T-cell (primary cell): ENCODE measurements around the gene PPP1R13B. TPM values are rescaled to one million over a fixed set of nuclear protein-coding genes. Genes with fewer than 3 reads are reported as not detected.

Experiments
- ATAC-seq, 4 experiments: fragments of 200-7000 bp in 3 of 4; fragments of 150-1000 bp in 1 of 4; cut with Tn5 transposase; replicated peaks in 1 of 4; 1 replicate in 3 of 4; 2 replicates in 1 of 4; pipeline ENCODE4 v1.10.0; 2021; ENCODE audit warnings: moderate library complexity in 3 of 4, mild to moderate bottlenecking in 2 of 4, moderate number of reproducible peaks in 1 of 4
- CTCF ChIA-PET, 2 donors: fragments of 300-600 bp; sonication (Branson Sonifier 250); formaldehyde crosslinking; loops; one replicate each; lab custom pipeline; 2022; ENCODE audit warnings: antibody characterized with exemption in 2 of 2; lab: Charles Lee
- POLR2A ChIA-PET, 2 donors: fragments of 300-600 bp; sonication (Branson Sonifier 250); formaldehyde crosslinking; loops; one replicate each; lab custom pipeline; 2022; ENCODE audit warnings: antibody characterized with exemption in 2 of 2; lab: Charles Lee
- DNase-seq, 35 experiments: peaks; one replicate each; pipeline versions ENCODE4 v3.0.0 to v3.0.0-alpha.2; 2013 to 2023
- H3K27ac ChIP-seq: one replicate; pipeline ENCODE4 v1.5.1; 2013; ENCODE audit warnings: low read length
- H3K27me3 ChIP-seq, 2 experiments: replicated peaks in 1 of 2; 1 replicate in 1 of 2; 2 replicates in 1 of 2; pipeline versions ENCODE4 v1.6.1 to v1.7.0; 2013; ENCODE audit warnings: low read length in 1 of 2, mixed read lengths in 1 of 2; ENCODE audit not compliant: control insufficient read depth in 2 of 2, insufficient read depth in 2 of 2; ENCODE audit errors: extremely low read depth in 1 of 2
- H3K36me3 ChIP-seq, 2 donors: 1 replicate in 1 of 2; 2 replicates in 1 of 2; pipeline versions ENCODE4 v1.6.1 to v1.7.0; 2013; ENCODE audit warnings: low read length in 1 of 2; ENCODE audit not compliant: control insufficient read depth in 2 of 2, insufficient read depth in 1 of 2; ENCODE audit errors: extremely low read depth in 1 of 2
- H3K4me1 ChIP-seq, 2 experiments: 1 replicate in 1 of 2; 2 replicates in 1 of 2; pipeline versions ENCODE4 v1.6.1 to v1.7.0; 2013; ENCODE audit warnings: low read length in 2 of 2, mixed read lengths in 1 of 2; ENCODE audit not compliant: insufficient read depth in 2 of 2, control insufficient read depth in 1 of 2; ENCODE audit errors: extremely low read depth in 1 of 2
- H3K4me3 ChIP-seq, 2 donors: 1 replicate in 1 of 2; 2 replicates in 1 of 2; pipeline versions ENCODE4 v1.5.1 to v1.7.0; 2013; ENCODE audit warnings: mild to moderate bottlenecking in 2 of 2, low read length in 1 of 2, moderate library complexity in 1 of 2; ENCODE audit not compliant: control insufficient read depth in 1 of 2; ENCODE audit errors: extremely low read depth in 1 of 2
- H3K9me3 ChIP-seq: 2 replicates; pipeline ENCODE4 v1.7.0; 2013
- H3K27ac Mint-ChIP-seq, 2 donors: one replicate each; pipeline ENCODE4 v1.8.0; 2020 to 2021; ENCODE audit warnings: mild to moderate bottlenecking in 2 of 2, mixed read lengths in 2 of 2
- H3K27me3 Mint-ChIP-seq, 2 donors: one replicate each; pipeline ENCODE4 v1.8.0; 2021 to 2022; ENCODE audit warnings: mixed read lengths in 2 of 2
- H3K36me3 Mint-ChIP-seq: one replicate; pipeline ENCODE4 v1.8.0; 2021; ENCODE audit warnings: mixed read lengths
- H3K4me1 Mint-ChIP-seq, 3 donors: one replicate each; pipeline ENCODE4 v1.8.0; 2020 to 2022; ENCODE audit warnings: mixed read lengths in 3 of 3, mild to moderate bottlenecking in 1 of 3
- H3K4me3 Mint-ChIP-seq, 3 donors: one replicate each; pipeline ENCODE4 v1.8.0; 2020 to 2022; ENCODE audit warnings: mild to moderate bottlenecking in 3 of 3, mixed read lengths in 3 of 3, moderate library complexity in 3 of 3
- H3K9me3 Mint-ChIP-seq, 3 donors: one replicate each; pipeline ENCODE4 v1.8.0; 2020 to 2022; ENCODE audit warnings: mixed read lengths in 3 of 3
- WGBS: methylation state at CpG from one replicate; pipeline ENCODE4 v1.1.5; 2013; ENCODE audit warnings: missing lambda C conversion rate; ENCODE audit not compliant: insufficient coverage; 5-methylcytosine and 5-hydroxymethylcytosine counted together
- total RNA-seq, 35 experiments: library from RNA in 6 of 35; stranded (reverse) in 6 of 35; fragments of 120-200 nt in 1 of 35; gene quantifications; one replicate each; pipeline versions ENCODE4 v1.2.1 to v1.2.4 and lab custom pipeline; 2013 to 2026

PPP1R13B gene
- total RNA-seq, 5 donors from 2014 or later (not counting 1 experiment from before 2014, with no cell fraction given) = 23.8 to 32.4 (median 29.9) TPM

GRCh38 chr14:103836976-103837725 lies 10.2 kb downstream of the PPP1R13B start:
- Mint-ChIP-seq H3K27me3 (no peaks in the 10 kb centered on the region), H3K36me3 (no peaks in the 10 kb centered on the region), H3K9me3 (no peaks in the 10 kb centered on the region), H3K27ac (no peak overlapping the region), H3K4me3 (no peak overlapping the region), H3K4me1 (peaks cover 21 to 27% (median 23%) of the 10 kb centered on the region in 3 donors)
- CTCF ChIA-PET = interaction anchor here in 1 of 2 donors (0.7 kb wide), 1 partner anchor 663 kb away, joined by 4 read pairs; no protein-coding TSS in a partner anchor
- POLR2A ChIA-PET = no interaction called here
- Histone ChIP-seq H3K27me3 (no peaks in the 10 kb centered on the region), H3K4me1 (no peaks in the 10 kb centered on the region), H3K4me3 (no peak overlapping the region), H3K9me3 (no peaks in the 10 kb centered on the region), H3K36me3 (no peaks in the 10 kb centered on the region), H3K27ac (no peak overlapping the region)
- DNase-seq (no peak), ATAC-seq (no peak)
- 82% methylated on average over 4 of the region's 6 CpGs for WGBS

GRCh38 chr14:103834956-103835355 lies 12.4 kb downstream of the PPP1R13B start:
- no peaks in the 10 kb centered on the region for H3K4me1 ChIP-seq
- no peak for DNase-seq
- peaks cover 20 to 26% (median 22%) of the 10 kb centered on the region in 3 donors for H3K4me1 Mint-ChIP-seq
- no peaks in the 10 kb centered on the region for H3K36me3 Mint-ChIP-seq
- no peak overlapping the region for H3K4me3 ChIP-seq
- no peak overlapping the region for H3K4me3 Mint-ChIP-seq
- no peak for ATAC-seq
- no peak overlapping the region for H3K27ac Mint-ChIP-seq
- H3K36me3 ChIP-seq = no peaks in the 10 kb centered on the region
- H3K27me3 Mint-ChIP-seq = no peaks in the 10 kb centered on the region
- no CpG with 5 or more reads among the region's 2 CpGs for WGBS
- H3K9me3 Mint-ChIP-seq = no peaks in the 10 kb centered on the region
- H3K27me3 ChIP-seq = no peaks in the 10 kb centered on the region
- ChIA-PET CTCF (interaction anchor here in 1 of 2 donors (0.7 kb wide), 1 partner anchor 75 kb away, joined by 4 read pairs; no protein-coding TSS in a partner anchor), POLR2A (interaction anchor here in 1 of 2 donors (0.6 kb wide), 2 partner anchors 23 to 1219 kb away, joined by 3 to 5 read pairs; no protein-coding TSS in a partner anchor)
- no peak overlapping the region for H3K27ac ChIP-seq
- H3K9me3 ChIP-seq = no peaks in the 10 kb centered on the region

GRCh38 chr14:103833711-103834110 lies 13.7 kb downstream of the PPP1R13B start:
- ChIA-PET POLR2A (no interaction called here), CTCF (no interaction called here)
- H3K36me3 Mint-ChIP-seq = no peaks in the 10 kb centered on the region
- Histone ChIP-seq H3K27ac (no peak overlapping the region), H3K27me3 (no peaks in the 10 kb centered on the region), H3K4me3 (no peak overlapping the region), H3K4me1 (no peaks in the 10 kb centered on the region), H3K9me3 (no peaks in the 10 kb centered on the region), H3K36me3 (no peaks in the 10 kb centered on the region)
- no peak overlapping the region for H3K4me3 Mint-ChIP-seq
- no peak overlapping the region for H3K27ac Mint-ChIP-seq
- H3K4me1 Mint-ChIP-seq = peaks cover 17 to 22% (median 17%) of the 10 kb centered on the region in 3 donors
- 92% methylated on average over 3 of the region's 4 CpGs for WGBS
- no peak for ATAC-seq
- H3K27me3 Mint-ChIP-seq = no peaks in the 10 kb centered on the region
- H3K9me3 Mint-ChIP-seq = no peaks in the 10 kb centered on the region
- no peak for DNase-seq

DNA sequence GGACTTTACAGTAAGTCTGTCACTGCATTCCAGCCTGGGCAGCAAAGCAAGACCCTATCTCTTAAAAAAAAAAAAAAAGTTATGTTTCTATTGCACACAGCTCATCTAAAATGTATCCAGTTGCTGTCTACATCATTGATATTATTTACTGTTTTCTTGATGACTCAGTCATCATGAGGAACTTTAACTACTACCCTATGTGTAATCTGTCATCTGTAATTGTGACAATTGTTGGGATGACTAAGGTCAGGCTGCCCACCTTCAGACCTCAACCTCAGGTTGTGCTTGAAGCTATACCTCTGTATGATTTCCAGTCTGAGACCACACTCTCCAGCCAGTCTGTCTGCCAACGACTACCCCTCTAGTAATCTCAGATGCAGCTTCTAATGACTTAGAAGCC lies 15.3 kb downstream of the PPP1R13B start:
- Mint-ChIP-seq H3K36me3 (no peaks in the 10 kb centered on the region), H3K27me3 (no peaks in the 10 kb centered on the region), H3K4me1 (peaks cover 10 to 19% (median 14%) of the 10 kb centered on the region in 3 donors), H3K4me3 (no peak overlapping the region), H3K27ac (no peak overlapping the region), H3K9me3 (no peaks in the 10 kb centered on the region)
- WGBS = no CpG with 5 or more reads among the region's 1 CpG
- Histone ChIP-seq H3K9me3 (no peaks in the 10 kb centered on the region), H3K4me1 (no peaks in the 10 kb centered on the region), H3K27ac (no peak overlapping the region), H3K27me3 (no peaks in the 10 kb centered on the region), H3K4me3 (no peak overlapping the region), H3K36me3 (no peaks in the 10 kb centered on the region)
- ATAC-seq (no peak), DNase-seq (no peak)
- ChIA-PET POLR2A (interaction anchor here in 1 of 2 donors (0.6 kb wide), 1 partner anchor 13 kb away, joined by 4 read pairs; no protein-coding TSS in a partner anchor), CTCF (interaction anchor here (0.6 to 0.7 kb wide), 2 partner anchors 10 to 852 kb away, joined by 4 to 6 read pairs; no protein-coding TSS in a partner anchor)

DNA sequence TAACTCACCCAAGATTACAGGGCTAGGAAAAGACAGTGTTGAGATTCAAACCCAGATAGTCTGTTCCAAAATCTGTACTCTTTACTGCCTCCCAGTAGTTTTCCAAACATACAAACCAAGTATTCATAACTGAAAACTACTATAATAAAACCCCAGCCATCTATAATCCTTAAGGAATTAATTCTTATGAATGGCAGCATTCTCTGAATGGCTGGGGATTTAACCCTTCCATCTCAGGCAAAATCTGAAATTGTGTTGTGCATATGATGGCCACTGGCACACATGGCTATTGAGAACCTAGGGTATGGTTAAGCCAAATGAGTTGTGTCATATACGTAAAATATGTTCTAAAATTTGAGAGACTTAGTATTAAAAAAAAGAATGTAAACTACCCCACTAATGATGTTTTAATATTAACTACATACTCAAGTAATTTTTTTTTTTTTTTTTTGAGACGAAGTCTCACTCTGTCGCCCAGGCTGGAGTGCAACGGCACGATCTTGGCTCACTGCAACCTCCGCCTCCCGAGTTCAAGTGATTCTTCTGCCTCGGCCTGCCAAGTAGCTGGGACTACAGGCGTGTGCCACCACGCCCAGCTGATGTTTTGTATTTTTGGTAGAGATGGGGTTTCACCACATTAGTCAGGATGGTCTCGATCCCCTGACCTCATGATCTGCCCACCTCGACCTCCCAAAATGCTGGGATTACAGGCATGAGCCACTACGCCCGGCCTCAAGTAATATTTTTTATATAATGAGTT lies 16.7 kb downstream of the PPP1R13B start:
- H3K27me3 Mint-ChIP-seq = no peaks in the 10 kb centered on the region
- CTCF ChIA-PET = no interaction called here
- H3K27ac Mint-ChIP-seq = no peak overlapping the region
- H3K36me3 Mint-ChIP-seq = no peaks in the 10 kb centered on the region
- H3K4me3 ChIP-seq = no peak overlapping the region
- peaks cover 14 to 19% (median 17%) of the 10 kb centered on the region in 3 donors for H3K4me1 Mint-ChIP-seq
- no peaks in the 10 kb centered on the region for H3K27me3 ChIP-seq
- DNase-seq (no peak), ATAC-seq (no peak)
- POLR2A ChIA-PET = interaction anchor here in 1 of 2 donors (0.6 kb wide), 1 partner anchor 272 kb away, joined by 4 read pairs; no protein-coding TSS in a partner anchor
- no peaks in the 10 kb centered on the region for H3K36me3 ChIP-seq
- 96% methylated on average over 4 of the region's 14 CpGs for WGBS
- no peak overlapping the region for H3K27ac ChIP-seq
- no peaks in the 10 kb centered on the region for H3K9me3 Mint-ChIP-seq
- no peaks in the 10 kb centered on the region for H3K4me1 ChIP-seq
- H3K4me3 Mint-ChIP-seq = no peak overlapping the region
- no peaks in the 10 kb centered on the region for H3K9me3 ChIP-seq

DNA sequence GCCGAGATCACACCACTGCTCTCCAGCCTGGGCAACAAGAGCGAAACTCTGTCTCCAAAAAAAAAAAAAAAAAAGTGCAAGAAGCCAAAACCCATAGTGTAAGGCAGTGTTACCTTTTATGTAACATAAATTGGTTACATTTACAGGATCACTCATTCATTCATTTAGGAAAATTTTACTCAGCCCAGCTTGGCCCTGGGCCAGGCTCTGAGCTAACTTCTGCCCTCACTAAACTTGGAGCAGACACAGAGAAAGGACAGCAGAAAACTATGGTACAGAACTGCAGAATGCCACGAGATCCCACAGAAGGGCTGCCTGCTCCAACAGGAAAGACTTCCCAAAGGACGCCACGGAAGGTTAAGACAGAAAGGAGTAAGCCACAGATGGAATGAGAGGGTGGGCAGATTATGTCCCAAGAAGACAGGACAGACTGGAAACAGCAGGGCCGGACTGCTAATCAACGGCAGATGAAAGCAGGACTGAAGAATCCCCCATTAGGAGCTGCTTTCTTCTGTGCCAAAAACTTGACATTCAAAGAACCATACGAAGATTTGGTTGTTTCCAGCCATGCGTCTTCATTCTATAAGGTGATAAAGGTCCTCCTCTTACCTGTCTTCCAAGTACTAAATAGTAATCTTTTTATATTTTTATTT lies 18.9 kb downstream of the PPP1R13B start:
- Mint-ChIP-seq H3K27me3 (no peaks in the 10 kb centered on the region), H3K4me3 (no peak overlapping the region), H3K36me3 (no peaks in the 10 kb centered on the region), H3K4me1 (peaks cover 10 to 14% (median 12%) of the 10 kb centered on the region in 3 donors), H3K27ac (no peak overlapping the region), H3K9me3 (no peaks in the 10 kb centered on the region)
- DNase-seq (no peak), ATAC-seq (no peak)
- ChIA-PET CTCF (interaction anchor here (0.6 kb wide), 2 partner anchors 16 to 240 kb away, joined by 3 to 10 read pairs; no protein-coding TSS in a partner anchor), POLR2A (no interaction called here)
- 80% methylated on average over 5 of the region's 9 CpGs for WGBS
- no peaks in the 10 kb centered on the region for H3K9me3 ChIP-seq
- no peaks in the 10 kb centered on the region for H3K27me3 ChIP-seq
- H3K4me1 ChIP-seq = no peaks in the 10 kb centered on the region
- H3K36me3 ChIP-seq = no peaks in the 10 kb centered on the region
- no peak overlapping the region for H3K4me3 ChIP-seq
- H3K27ac ChIP-seq = no peak overlapping the region
